T-helper 1 cell (primary cell): ENCODE data around the gene SLC7A8.
"Not testable (repeated sequence)": the region's sequence is repeated elsewhere in the genome, so short reads cannot be mapped to it uniquely, and the experiment has no call there.

Experiments used
- DNase-seq, 5 donors: peaks; one replicate each; pipeline ENCODE4 v3.0.0-alpha.2; 2012 to 2020
- total RNA-seq, 4 donors: gene quantifications; one replicate each; lab custom pipeline; 2026; lab: John Stamatoyannopoulos, UW

SLC7A8 gene
- total RNA-seq, result 0 to 1.8 (median 0.39) reads per million in 4 donors

- peak in 2 of 5 donors; percentile 12 to 15 for DNase-seq
Observed at GRCh38 chr14:23183479-23183878, at the start of gene SLC7A8. SLC7A8 (minus strand) TSS chr14:23183660; CDS start chr14:23182914, 746 bp downstream.

GRCh38 chr14:23232241-23232808, 48.9 kb upstream of the SLC7A8 start:
- not testable (repeated sequence) for DNase-seq

GRCh38 chr14:23228812-23229211, 45.4 kb upstream of the SLC7A8 start:
- DNase-seq, result no peak

- no peak for DNase-seq
Observed at GRCh38 chr14:23227566-23227965, 44.1 kb upstream of the SLC7A8 start.

GRCh38 chr14:23224958-23225357, 41.5 kb upstream of the SLC7A8 start:
- not testable (repeated sequence) for DNase-seq

GRCh38 chr14:23219075-23219474, 35.6 kb upstream of the SLC7A8 start:
- no peak for DNase-seq

- no peak for DNase-seq
Observed at GRCh38 chr14:23217032-23218020, 33.9 kb upstream of the SLC7A8 start.

- DNase-seq, result no peak
Observed at GRCh38 chr14:23215421-23215820, 32.0 kb upstream of the SLC7A8 start.

GRCh38 chr14:23209651-23210423, 26.4 kb upstream of the SLC7A8 start:
- no peak for DNase-seq

GRCh38 chr14:23208324-23208723, 24.9 kb upstream of the SLC7A8 start:
- DNase-seq, result no peak

GRCh38 chr14:23207146-23207540, 23.7 kb upstream of the SLC7A8 start:
- DNase-seq, result no peak

GRCh38 chr14:23206422-23207145, 23.1 kb upstream of the SLC7A8 start:
- no peak for DNase-seq

- no peak for DNase-seq
Observed at GRCh38 chr14:23202001-23202400, 18.5 kb upstream of the SLC7A8 start.

- DNase-seq, result not testable (repeated sequence)
Observed at GRCh38 chr14:23199141-23199540, 15.7 kb upstream of the SLC7A8 start.

GRCh38 chr14:23196487-23196886, 13.0 kb upstream of the SLC7A8 start:
- not testable (repeated sequence) for DNase-seq

GRCh38 chr14:23195552-23196101, 12.2 kb upstream of the SLC7A8 start:
- no peak for DNase-seq

- DNase-seq, result no peak
Observed at GRCh38 chr14:23193432-23193831, 10.0 kb upstream of the SLC7A8 start.

- DNase-seq, result no peak
Observed at GRCh38 chr14:23187925-23188324, 4.5 kb upstream of the SLC7A8 start.

GRCh38 chr14:23186913-23187654, 3.6 kb upstream of the SLC7A8 start:
- peak in 2 of 5 donors; percentile 13 to 15 for DNase-seq

GRCh38 chr14:23185063-23185462, 1.6 kb upstream of the SLC7A8 start:
- DNase-seq, result no peak

GRCh38 chr14:23183158-23183470, 346 bp downstream of the SLC7A8 start:
- DNase-seq, result no peak
